ENCODE results near the gene TNFRSF1B. TPM values are rescaled to one million over a fixed set of nuclear protein-coding genes. Genes with fewer than 3 reads are reported as not detected.

TNFRSF1B gene
- total RNA-seq, 6 donors from 2014 or later = 28.3 to 113 (median 58.5) TPM

DNA sequence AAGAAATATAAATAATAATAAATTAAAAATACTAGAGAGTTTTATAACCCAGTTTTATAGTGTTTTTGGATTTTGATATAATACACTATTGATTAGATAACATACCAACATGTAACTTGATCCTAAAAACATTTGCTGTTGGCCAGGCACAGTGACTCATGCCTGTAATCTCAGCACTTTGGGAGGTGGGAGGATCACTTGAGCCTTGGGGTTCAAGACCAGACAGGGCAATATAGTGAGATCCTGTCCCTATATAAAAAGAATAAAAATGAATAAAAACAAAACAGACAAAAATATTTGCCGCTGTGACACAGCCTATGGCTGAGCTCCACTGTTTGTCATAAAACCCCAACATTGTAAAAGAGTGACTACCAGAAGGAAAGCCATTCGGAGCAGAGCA is 89.1 kb downstream of the TNFRSF1B start:
- WGBS, 2 donors = 95 to 98% methylated on average over 2 of the region's 2 CpGs
- ATAC-seq (ENCODE audit: low FRiP score in 2 of 2) (no peak), DNase-seq (no peak)
- Histone ChIP-seq H3K9me3 (no peaks in the 10 kb centered on the region), H3K27me3 (no peaks in the 10 kb centered on the region), H3K36me3 (peaks cover 32 to 96% (median 64%) of the 10 kb centered on the region in 4 donors), H3K27ac (no peak overlapping the region), H3K4me1 (no peaks in the 10 kb centered on the region), H3K4me3 (no peak overlapping the region)
- TF ChIP-seq POLR2A (IDR thresholded peaks at IDR 0.05) = no peak

- DNase-seq = no peak
- TF ChIP-seq EP300 (IDR thresholded peaks at IDR 0.05) = no peak
- no peak overlapping the region for H3K4me3 ChIP-seq
- WGBS, 2 donors = 86 to 92% methylated on average over 7 of the region's 7 CpGs
- H3K36me3 ChIP-seq = peaks cover 48 to 97% (median 69%) of the 10 kb centered on the region in 4 donors
- no peak overlapping the region for H3K27ac ChIP-seq
- H3K4me1 ChIP-seq = no peaks in the 10 kb centered on the region
- no peaks in the 10 kb centered on the region for H3K27me3 ChIP-seq
- H3K9me3 ChIP-seq = no peaks in the 10 kb centered on the region
- no peak for ATAC-seq (ENCODE audit: low FRiP score in 2 of 2)
Observed at GRCh38 chr1:12258272-12258671, 91.5 kb downstream of the TNFRSF1B start.

Small RNA genes within 50 kb of the gene (small RNA-seq; reads per million reads assigned to genes)
- 0 reads per million in 4 donors for gene MIR4632
- 0 reads per million in 4 donors for gene RF00156

Other genes with a start within 250 kb of the TNFRSF1B start
- gene KIAA2013, start 240.6 kb upstream of the TNFRSF1B start, total RNA-seq = 10 to 100 TPM; 42.6 to 94.2 (median 58.7) TPM
- 10 to 100 TPM; 31.4 to 99.0 (median 52.8) TPM for gene PLOD1, start 232.3 kb upstream of the TNFRSF1B start, total RNA-seq
- gene MFN2, start 186.5 kb upstream of the TNFRSF1B start, total RNA-seq = 10 to 100 TPM; 40.9 to 80.6 (median 71.0) TPM
- 10 to 100 TPM; 39.6 to 87.1 (median 50.1) TPM for gene MIIP, start 147.5 kb upstream of the TNFRSF1B start, total RNA-seq
- 1 to 10 TPM in 4 of 6 donors, under 1 TPM in 2; 0.22 to 3.3 (median 1.2) TPM for gene TNFRSF8, start 103.7 kb upstream of the TNFRSF1B start, total RNA-seq
- 100 to 1,000 TPM in 2 of 6 donors, 10 to 100 TPM in 4; 54.9 to 181 (median 87.9) TPM for gene VPS13D, start 63.0 kb downstream of the TNFRSF1B start, total RNA-seq